HEK293 (cell line): ENCODE results near the gene FBXO17.

Experiments
- CTCF ChIA-PET: fragments of 350-600 bp; formaldehyde crosslinking; extraction: SDS; loops from one replicate; lab custom pipeline; 2021; ENCODE audit warnings: antibody characterized with exemption; lab: Yijun Ruan, JAX
- POLR2A ChIA-PET: fragments of 300-600 bp; formaldehyde crosslinking; extraction: SDS; loops from one replicate; lab custom pipeline; 2020; ENCODE audit warnings: antibody characterized with exemption, inconsistent platforms; lab: Yijun Ruan, JAX
- H3K27ac ChIP-seq: fragments of 200-500 bp; sonication (Bioruptor generic); 2 replicates; pipeline ENCODE4 v1.5.1; 2014; ENCODE audit warnings: low read depth, low read length, control low read depth, inconsistent platforms; ENCODE audit errors: extremely low read depth
- H3K36me3 ChIP-seq, 2 experiments: fragments of 200-500 bp in 1 of 2; sonication (Bioruptor generic) in 1 of 2; 1 replicate in 1 of 2; 2 replicates in 1 of 2; pipeline ENCODE4 v1.5.1; 2014 to 2017; ENCODE audit warnings: inconsistent platforms in 2 of 2, low read length in 2 of 2; ENCODE audit not compliant: control insufficient read depth in 2 of 2, insufficient read depth in 1 of 2
- H3K4me1 ChIP-seq: fragments of 200-500 bp; sonication (Bioruptor generic); 2 replicates; pipeline ENCODE4 v1.5.1; 2014; ENCODE audit warnings: mild to moderate bottlenecking, low read length, inconsistent platforms; ENCODE audit not compliant: control insufficient read depth, insufficient read depth
- H3K4me3 ChIP-seq: 2 replicates; pipeline ENCODE4 v1.5.1; 2011; ENCODE audit warnings: low read depth, mild to moderate bottlenecking, control low read depth, low read length, moderate library complexity
- H3K9me3 ChIP-seq: fragments of 200-500 bp; sonication (Bioruptor generic); 2 replicates; pipeline ENCODE4 v1.5.1; 2014; ENCODE audit warnings: low read depth, low read length, inconsistent platforms; ENCODE audit not compliant: control insufficient read depth, insufficient read depth
- EGR2 ChIP-seq: fragments of 450-650 bp; formaldehyde crosslinking; IDR thresholded peaks from 2 replicates; pipeline ENCODE4 v1.5.1; 2016; ENCODE audit warnings: low read depth, missing biosample characterization, missing genetic modification characterization
- GLI2 ChIP-seq: fragments of 450-650 bp; formaldehyde crosslinking; IDR thresholded peaks from 2 replicates; pipeline ENCODE4; 2017; ENCODE audit warnings: missing biosample characterization, missing genetic modification characterization, low read depth, borderline replicate concordance
- WT1 ChIP-seq: fragments of 450-650 bp; formaldehyde crosslinking; IDR thresholded peaks from 2 replicates; pipeline ENCODE4 v1.5.1; 2016; ENCODE audit warnings: missing biosample characterization, missing genetic modification characterization
- ZFHX2 ChIP-seq: fragments of 450-650 bp; formaldehyde crosslinking; conservative IDR thresholded peaks from 2 replicates; pipeline ENCODE4 v1.5.1; 2016; ENCODE audit warnings: missing biosample characterization, missing genetic modification characterization
- ZNF132 ChIP-seq: fragments of 450-650 bp; formaldehyde crosslinking; IDR thresholded peaks from 2 replicates; pipeline ENCODE4 v1.5.1; 2017; ENCODE audit warnings: missing biosample characterization, missing genetic modification characterization, borderline replicate concordance
- ZNF280D ChIP-seq: fragments of 450-650 bp; formaldehyde crosslinking; IDR thresholded peaks from 2 replicates; pipeline ENCODE4 v1.5.1; 2016; ENCODE audit warnings: missing biosample characterization, missing genetic modification characterization
- ZNF362 ChIP-seq: fragments of 450-650 bp; formaldehyde crosslinking; IDR thresholded peaks from 2 replicates; pipeline ENCODE4 v1.5.1; 2016; ENCODE audit warnings: missing biosample characterization, missing genetic modification characterization
- ZNF423 ChIP-seq: fragments of 450-650 bp; formaldehyde crosslinking; IDR thresholded peaks from 2 replicates; pipeline ENCODE4 v1.5.1; 2016; ENCODE audit warnings: missing biosample characterization, missing genetic modification characterization
- ZNF449 ChIP-seq: fragments of 450-650 bp; formaldehyde crosslinking; IDR thresholded peaks from 2 replicates; pipeline ENCODE4 v1.5.1; 2017; ENCODE audit warnings: missing biosample characterization, mild to moderate bottlenecking, missing genetic modification characterization, moderate library complexity
- ZNF488 ChIP-seq: fragments of 450-650 bp; formaldehyde crosslinking; IDR thresholded peaks from 2 replicates; pipeline ENCODE4 v1.5.1; 2016; ENCODE audit warnings: missing biosample characterization, missing genetic modification characterization
- ZNF501 ChIP-seq: fragments of 450-650 bp; formaldehyde crosslinking; IDR thresholded peaks from 2 replicates; pipeline ENCODE4 v1.5.1; 2016; ENCODE audit warnings: missing biosample characterization, missing genetic modification characterization
- ZNF548 ChIP-seq: fragments of 450-650 bp; formaldehyde crosslinking; IDR thresholded peaks from 2 replicates; pipeline ENCODE4 v1.5.1; 2016; ENCODE audit warnings: missing biosample characterization, missing genetic modification characterization
- ZNF626 ChIP-seq: fragments of 450-650 bp; sonication (Bioruptor Pico); formaldehyde crosslinking; IDR thresholded peaks from 2 replicates; pipeline ENCODE4 v1.5.1; 2018; ENCODE audit warnings: missing biosample characterization, missing genetic modification characterization, inconsistent platforms
- ZNF843 ChIP-seq: fragments of 450-650 bp; formaldehyde crosslinking; IDR thresholded peaks from 2 replicates; pipeline ENCODE4 v1.5.1; 2016; ENCODE audit warnings: missing biosample characterization, missing genetic modification characterization
- ZSCAN4 ChIP-seq: fragments of 450-650 bp; formaldehyde crosslinking; IDR thresholded peaks from 2 replicates; pipeline ENCODE4 v1.5.1; 2017; ENCODE audit warnings: missing biosample characterization, missing genetic modification characterization

Gene FBXO17

GRCh38 chr19:38911388-38912001 lies 64.0 kb downstream of the FBXO17 start (continued):
- no peak for TF ChIP-seq ZNF280D (tag by site-specific recombination)
- TF ChIP-seq ZNF362 (tag by site-specific recombination): no peak
- TF ChIP-seq ZNF423: no peak
- TF ChIP-seq WT1 (tag by site-specific recombination): no peak
- no peak for TF ChIP-seq ZNF488 (tag by site-specific recombination)
- TF ChIP-seq ZSCAN4 (tag by site-specific recombination): no peak
- TF ChIP-seq ZNF132 (tag by site-specific recombination): no peak
- no peak for TF ChIP-seq ZNF449 (tag by site-specific recombination)
- TF ChIP-seq ZNF843 (tag by site-specific recombination): no peak
- no peak for TF ChIP-seq GLI2 (tag by site-specific recombination)
- TF ChIP-seq ZNF626: no peak
- TF ChIP-seq ZNF501 (tag by site-specific recombination): no peak

GRCh38 chr19:38910488-38910887 lies 65.1 kb downstream of the FBXO17 start:
- Histone ChIP-seq H3K27ac (no peak overlapping the region), H3K4me3 (no peak overlapping the region), H3K4me1 (no peaks in the 10 kb centered on the region), H3K9me3 (no peaks in the 10 kb centered on the region), H3K36me3 (peaks cover 26 to 35% of the 10 kb centered on the region in 2 experiments)
- ChIA-PET CTCF (no interaction called here), POLR2A (no interaction called here)
- TF ChIP-seq WT1 (tag by site-specific recombination) (no peak), EGR2 (tag by site-specific recombination) (peak; percentile 38; the same call in 1 of the 2 replicates), ZNF548 (tag by site-specific recombination) (no peak), ZFHX2 (tag by site-specific recombination) (peak; percentile 20; the same call in 1 of the 2 replicates)
